GM19240 (cell line): ENCODE measurements around the gene ACSS1.

Experiments
- DNase-seq: peaks from one replicate; pipeline ENCODE4 v3.0.0; 2011; ENCODE audit warnings: low spot score; ENCODE audit not compliant: insufficient read length

Gene ACSS1

DNA sequence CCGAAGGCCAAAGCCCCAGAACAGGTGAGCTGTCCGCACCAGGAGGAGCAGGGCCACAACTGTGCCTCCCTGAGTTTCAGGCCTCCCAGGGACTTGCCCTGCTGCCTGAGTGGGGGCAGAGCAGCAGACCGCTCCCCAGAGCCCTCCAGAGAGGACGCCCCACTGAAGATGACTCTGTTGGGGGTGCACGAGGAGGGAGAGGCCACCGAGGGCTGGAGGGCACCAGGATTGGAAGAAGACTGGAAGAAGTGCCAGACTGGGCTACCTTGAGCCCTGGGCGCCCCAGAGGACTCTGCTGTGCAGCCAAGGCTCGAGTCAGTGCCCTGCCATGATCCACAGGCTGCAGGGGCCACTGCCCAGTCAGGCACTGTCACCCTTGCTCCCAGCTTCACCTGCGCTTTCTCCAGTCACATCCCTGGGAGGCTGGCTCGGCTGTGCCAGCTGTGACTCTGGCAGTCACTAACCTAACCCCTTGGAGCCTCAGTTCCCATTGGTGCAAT is 97.6 kb downstream of the ACSS1 start:
- no peak for DNase-seq

DNA sequence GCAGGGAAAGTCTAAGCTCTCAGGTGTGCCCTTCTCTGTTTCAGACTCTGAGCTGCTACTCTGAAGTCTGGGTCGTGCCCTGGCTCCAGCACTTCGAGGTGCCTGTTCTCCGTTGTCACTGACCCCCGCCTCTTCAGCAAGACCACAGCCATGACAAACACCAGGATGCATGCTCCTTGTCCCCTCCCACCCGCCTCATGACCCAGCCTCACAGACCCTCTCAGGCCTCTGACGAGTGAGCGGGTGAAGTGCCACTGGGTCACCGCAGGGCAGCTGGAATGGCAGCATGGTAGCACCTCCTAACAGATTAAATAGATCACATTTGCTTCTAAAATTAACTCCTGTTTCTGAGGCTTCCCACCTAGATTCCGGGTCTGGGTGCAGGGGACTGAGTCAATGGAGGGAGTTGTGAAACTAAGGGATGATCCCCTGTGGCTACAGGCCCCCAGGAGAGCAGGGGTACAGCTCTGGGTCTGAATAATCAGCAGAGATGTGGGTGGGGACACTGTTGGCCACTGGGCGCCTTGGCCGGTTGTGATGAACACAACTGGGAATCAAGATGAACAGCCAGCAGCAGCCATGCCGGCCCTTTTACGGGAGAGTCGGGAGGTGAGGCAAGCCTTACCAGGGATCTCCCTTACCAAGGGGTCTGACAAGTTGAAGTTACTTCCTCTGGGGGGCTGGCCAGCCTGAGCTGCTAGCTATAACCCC is 98.2 kb downstream of the ACSS1 start:
- no peak for DNase-seq

DNA sequence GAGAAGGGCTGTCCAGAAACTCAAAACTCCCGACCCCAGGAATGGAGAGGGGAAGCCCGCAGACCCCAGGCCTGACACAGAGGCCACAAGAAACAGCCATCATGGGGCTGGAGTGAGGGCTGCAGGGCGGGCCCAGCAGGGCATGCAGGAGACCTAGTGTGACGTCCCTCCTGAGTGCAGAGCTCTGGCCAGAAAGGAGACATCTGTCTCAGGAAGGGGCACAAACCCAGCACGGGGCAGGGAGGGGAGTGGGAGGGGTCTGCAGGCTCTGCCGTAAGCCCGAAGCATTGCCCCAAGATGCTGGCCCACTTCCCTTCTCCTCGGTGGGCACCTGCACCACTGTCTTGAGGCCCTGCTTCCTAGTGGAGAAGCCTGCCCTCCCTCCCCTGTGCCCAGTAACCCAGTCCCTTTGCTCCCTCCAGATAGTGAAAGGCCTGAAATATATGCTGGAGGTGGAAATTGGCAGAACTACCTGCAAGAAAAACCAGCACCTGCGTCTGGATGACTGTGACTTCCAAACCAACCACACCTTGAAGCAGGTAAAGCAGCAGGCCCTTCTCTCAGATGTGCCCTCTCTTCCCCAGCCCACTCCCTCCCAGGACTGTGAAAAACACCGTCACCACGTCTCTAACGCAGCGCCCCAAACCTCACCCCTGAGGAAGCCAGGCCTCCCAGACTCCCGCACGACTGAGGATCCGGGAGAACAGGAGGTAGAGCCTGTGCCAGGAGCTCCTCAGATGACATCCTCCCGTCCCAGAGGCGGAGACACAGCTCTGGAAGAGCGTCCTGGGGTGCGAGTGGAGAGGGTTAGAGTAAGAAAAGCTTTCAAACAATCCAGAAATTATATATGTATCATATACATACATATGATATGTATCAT is 99.2 kb downstream of the ACSS1 start:
- no peak for DNase-seq

DNA sequence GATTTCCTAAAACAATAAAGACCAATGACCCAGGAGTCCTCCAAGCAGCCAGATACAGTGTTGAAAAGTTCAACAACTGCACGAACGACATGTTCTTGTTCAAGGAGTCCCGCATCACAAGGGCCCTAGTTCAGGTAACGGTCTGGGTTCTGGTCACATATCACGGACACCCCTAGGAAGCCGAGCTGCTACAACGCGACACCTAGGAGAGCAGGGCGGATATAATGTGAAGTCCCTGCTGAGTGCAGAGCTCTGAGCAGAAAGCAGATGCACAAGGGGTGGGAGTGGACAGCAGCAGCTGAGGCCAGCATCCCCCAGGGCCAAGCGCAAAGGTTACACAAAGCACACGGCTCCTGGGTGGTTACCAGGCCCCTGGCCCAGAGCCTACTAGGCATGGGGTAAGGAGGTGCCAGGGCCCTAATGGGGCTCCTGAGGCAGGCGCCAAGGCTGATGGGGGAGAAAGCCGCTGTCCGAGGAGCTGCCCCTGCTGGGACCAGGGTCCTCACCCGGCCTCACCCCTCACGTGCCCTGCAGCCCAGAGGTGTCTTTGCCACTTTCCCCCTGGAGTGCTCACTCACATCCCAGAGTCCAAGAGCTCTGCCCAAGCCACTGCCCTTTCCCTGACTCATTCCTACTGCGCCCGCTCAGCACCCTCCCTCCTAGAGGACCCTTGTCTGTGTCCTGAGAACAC is 100.5 kb downstream of the ACSS1 start:
- no peak for DNase-seq
